Activated CD4-positive, alpha-beta T cell treated with anti-CD3 and anti-CD28 coated beads, Interleukin-10, Interleukin-2, amounts not matched to agents 100 ng/mL and 50 ng/mL, durations not matched to agents 16 hours and 8 hours (primary cell): ENCODE measurements around the gene MPPED1.
A peak's percentile ranks its signal among the peaks of the same experiment; 100 is the strongest.

Experiments
- DNase-seq: peaks from one replicate; pipeline ENCODE4 v3.0.0-alpha.2; 2020

Gene MPPED1

GRCh38 chr22:43504068-43504467 lies 92.3 kb downstream of the MPPED1 start:
- DNase-seq: no peak

DNA sequence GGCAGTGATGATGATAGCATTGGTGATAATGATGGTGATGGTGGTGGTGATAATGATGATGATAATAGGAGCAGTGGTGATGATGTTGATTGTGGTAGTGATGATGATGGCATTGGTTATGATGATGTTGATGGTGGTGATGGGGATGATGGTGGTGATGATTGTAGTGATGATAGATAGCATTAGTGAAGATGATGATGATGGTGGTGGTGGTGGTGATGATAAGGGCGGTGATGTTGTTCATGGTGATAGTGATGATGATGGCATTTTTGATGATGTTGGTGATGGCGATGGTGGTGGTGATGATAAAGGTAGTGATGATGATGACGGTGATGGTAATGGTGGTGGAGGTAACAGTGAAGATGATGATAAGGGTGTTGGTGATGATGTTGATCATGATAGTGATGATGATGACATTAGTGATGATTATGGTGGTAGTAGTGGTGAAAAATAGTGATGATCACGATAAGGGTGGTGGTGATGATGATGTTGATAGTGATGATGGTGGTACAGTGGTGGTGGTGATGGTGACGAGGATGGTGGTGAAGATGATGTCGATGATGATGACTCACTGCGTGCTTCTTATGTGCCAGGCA lies 93.0 kb downstream of the MPPED1 start:
- DNase-seq: no peak

- no peak for DNase-seq
Measured at GRCh38 chr22:43505423-43505822, 93.6 kb downstream of the MPPED1 start.

- DNase-seq: no peak
Measured at GRCh38 chr22:43505896-43506295, 94.1 kb downstream of the MPPED1 start.

DNA sequence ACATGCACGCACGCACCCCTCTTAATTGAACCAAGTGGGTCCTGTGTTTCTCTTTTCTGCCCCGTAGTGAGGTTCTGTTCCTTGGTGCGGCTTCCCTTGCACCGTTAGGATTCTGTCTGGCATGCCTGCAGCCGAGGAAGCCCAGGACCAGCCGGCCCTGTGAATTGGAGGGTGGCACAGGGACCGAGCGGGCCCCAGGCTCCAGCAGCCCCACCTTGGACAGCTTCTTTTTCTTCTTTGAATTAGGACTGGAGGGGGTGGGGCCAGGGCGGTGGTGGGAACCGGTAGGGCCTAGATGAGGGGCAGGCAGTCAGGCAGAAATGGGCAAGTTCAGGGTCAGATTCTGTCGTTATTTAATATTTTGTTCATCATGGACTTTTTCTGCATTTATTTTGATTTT lies 94.7 kb downstream of the MPPED1 start:
- no peak for DNase-seq

- no peak for DNase-seq
Measured at GRCh38 chr22:43507235-43507634, 95.4 kb downstream of the MPPED1 start.

GRCh38 chr22:43508489-43508888 lies 96.7 kb downstream of the MPPED1 start:
- no peak for DNase-seq

GRCh38 chr22:43509337-43509736 lies 97.5 kb downstream of the MPPED1 start:
- DNase-seq: no peak

GRCh38 chr22:43510281-43511070 lies 98.7 kb downstream of the MPPED1 start:
- no peak for DNase-seq

DNA sequence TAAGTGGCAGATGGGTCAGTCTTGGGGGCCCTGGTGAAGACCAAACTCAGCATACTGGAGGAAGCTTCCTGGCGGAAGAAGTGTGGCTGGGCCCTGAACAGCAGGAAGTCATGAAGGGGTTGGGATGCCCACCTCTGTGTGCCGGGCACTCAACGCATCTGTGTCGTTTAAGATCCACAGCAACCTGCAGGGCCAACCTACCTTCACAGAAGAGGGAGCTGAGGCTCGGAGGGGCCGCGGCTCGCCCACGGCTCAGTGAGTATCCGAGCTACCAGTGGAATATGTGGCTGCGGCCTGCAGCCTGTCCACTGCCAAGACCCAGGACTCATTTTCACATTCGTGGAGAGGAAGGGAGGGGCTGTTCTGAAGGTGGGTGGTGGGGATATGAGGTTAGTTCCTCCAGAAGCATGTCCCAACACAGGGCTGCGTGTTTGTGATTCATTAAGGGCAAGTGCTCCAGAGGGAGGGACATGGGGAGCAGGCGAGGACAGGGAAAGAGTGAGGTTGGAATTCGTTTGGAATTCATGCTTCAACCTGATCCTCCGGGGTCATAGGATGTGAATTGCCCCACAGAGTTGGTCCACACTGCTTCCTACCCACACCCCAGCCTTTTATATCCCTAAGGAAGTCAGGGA lies 99.6 kb downstream of the MPPED1 start:
- DNase-seq: no peak

- DNase-seq: no peak
Measured at GRCh38 chr22:43512279-43512678, 100.5 kb downstream of the MPPED1 start.

GRCh38 chr22:43514476-43515157 lies 102.8 kb downstream of the MPPED1 start:
- no peak for DNase-seq

DNA sequence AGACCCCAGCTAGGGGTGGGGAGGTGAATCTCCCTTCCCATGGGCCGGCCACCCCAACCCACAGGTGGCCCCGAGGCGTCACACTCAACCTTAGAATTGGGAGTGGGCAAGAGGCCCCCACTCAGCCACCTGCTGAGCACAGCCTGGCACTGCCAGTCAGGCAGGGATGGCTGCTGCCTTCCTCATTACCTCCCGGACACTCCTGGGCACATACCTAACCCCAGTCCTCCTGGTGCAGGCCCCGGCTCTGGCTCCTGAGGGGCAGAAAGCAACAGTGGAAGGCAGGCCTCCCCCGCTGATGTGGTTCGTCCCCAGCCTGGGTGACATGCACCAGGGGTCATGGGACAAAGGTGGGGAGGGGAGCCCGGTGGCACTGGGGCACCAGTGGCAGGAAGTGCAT lies 103.6 kb downstream of the MPPED1 start:
- no peak for DNase-seq

GRCh38 chr22:43515902-43516301 lies 104.1 kb downstream of the MPPED1 start:
- no peak for DNase-seq

- no peak for DNase-seq
Measured at GRCh38 chr22:43516386-43516785, 104.6 kb downstream of the MPPED1 start.

GRCh38 chr22:43516996-43517635 lies 105.3 kb downstream of the MPPED1 start:
- DNase-seq: no peak

- DNase-seq: peak; percentile 87
Measured at GRCh38 chr22:43520632-43521039, 108.8 kb downstream of the MPPED1 start.

DNA sequence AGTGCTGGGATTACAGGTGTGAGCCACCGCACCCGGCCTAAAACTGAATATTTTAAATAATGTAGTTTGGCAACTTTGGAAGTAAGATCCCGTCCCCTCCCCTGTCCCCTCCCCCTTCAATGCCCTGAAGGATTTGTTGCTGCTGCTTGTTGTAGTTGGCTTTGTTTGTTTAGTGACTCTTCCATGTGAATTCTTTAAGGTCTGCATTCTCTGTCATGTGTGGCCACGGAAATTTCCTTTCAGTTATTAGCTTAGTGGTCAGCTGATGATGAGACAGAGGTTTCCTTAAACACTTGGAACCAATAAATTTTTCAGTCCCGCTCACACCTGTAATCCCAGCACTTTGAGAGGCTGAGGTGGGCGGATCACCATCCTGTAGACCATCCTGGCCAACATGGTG lies 109.9 kb downstream of the MPPED1 start:
- no peak for DNase-seq

DNA sequence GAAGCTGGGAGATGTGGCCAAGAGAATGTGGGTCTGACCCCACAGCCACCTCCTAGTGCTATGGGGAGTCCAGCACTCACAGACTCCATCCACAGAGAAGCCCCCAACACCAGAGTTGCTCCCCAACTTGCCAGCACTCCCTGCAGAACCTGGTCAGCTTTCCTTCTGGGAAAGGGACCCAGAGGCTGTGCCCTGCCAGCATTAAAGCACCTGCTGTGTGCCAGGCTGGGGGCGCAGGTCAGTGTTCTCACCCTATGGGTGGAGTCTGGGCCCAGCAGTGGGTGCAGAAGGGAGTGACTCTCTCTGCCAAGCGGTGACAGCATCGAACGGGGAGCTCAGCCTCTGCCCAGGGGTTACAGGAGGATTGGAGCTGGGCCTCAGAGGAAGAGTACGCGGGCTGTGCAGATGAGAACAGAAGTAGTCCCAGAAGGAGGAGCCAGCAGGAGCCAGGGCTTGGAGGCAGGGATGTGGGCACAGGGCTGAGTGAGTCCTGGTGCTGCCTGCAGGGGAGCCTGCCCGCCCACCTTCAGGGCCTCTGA lies 114.4 kb downstream of the MPPED1 start:
- no peak for DNase-seq

GRCh38 chr22:43526946-43527345 lies 115.1 kb downstream of the MPPED1 start:
- no peak for DNase-seq

GRCh38 chr22:43528601-43529360 lies 117.0 kb downstream of the MPPED1 start:
- no peak for DNase-seq

GRCh38 chr22:43529461-43529860 lies 117.6 kb downstream of the MPPED1 start:
- no peak for DNase-seq
